ENCODE results near the gene RTN1. TPM values are rescaled to one million over a fixed set of nuclear protein-coding genes. Genes with fewer than 3 reads are reported as not detected.

Gene RTN1
- total RNA-seq, 1 donor = under 0.01 TPM

GRCh38 chr14:59633486-59633885 lies 237.1 kb downstream of the RTN1 start:
- Histone ChIP-seq H3K4me3 (ENCODE audit: insufficient read depth, low read length) (no peak overlapping the region), H3K27me3 (ENCODE audit: insufficient read depth, low read length) (peaks cover 18% of the 10 kb centered on the region), H3K27ac (ENCODE audit: low read depth, low read length) (no peak overlapping the region), H3K4me1 (ENCODE audit: insufficient read depth, low read length) (no peaks in the 10 kb centered on the region), H3K9me3 (ENCODE audit: low read depth, low read length) (no peaks in the 10 kb centered on the region), H2AFZ (ENCODE audit: low read length) (no peak overlapping the region), H3K4me2 (ENCODE audit: insufficient read depth, low read length) (no peak overlapping the region), H3K79me2 (ENCODE audit: insufficient read depth, low read length) (no peaks in the 10 kb centered on the region), H4K20me1 (ENCODE audit: insufficient read depth, low read length) (no peaks in the 10 kb centered on the region), H3K36me3 (ENCODE audit: insufficient read depth, low read length) (no peaks in the 10 kb centered on the region)
- TF ChIP-seq CTCF (IDR thresholded peaks at IDR 0.05; ENCODE audit: extremely low read depth, low read depth, low read length) = no peak
- no peak for DNase-seq (ENCODE audit: insufficient read length, low spot score, missing footprints)

- Histone ChIP-seq H3K27me3 (ENCODE audit: insufficient read depth, low read length) (peaks cover 22% of the 10 kb centered on the region), H3K9me3 (ENCODE audit: low read depth, low read length) (no peaks in the 10 kb centered on the region), H3K79me2 (ENCODE audit: insufficient read depth, low read length) (no peaks in the 10 kb centered on the region), H3K27ac (ENCODE audit: low read depth, low read length) (no peak overlapping the region), H3K4me1 (ENCODE audit: insufficient read depth, low read length) (no peaks in the 10 kb centered on the region), H3K4me3 (ENCODE audit: insufficient read depth, low read length) (no peak overlapping the region), H3K4me2 (ENCODE audit: insufficient read depth, low read length) (no peak overlapping the region), H3K36me3 (ENCODE audit: insufficient read depth, low read length) (no peaks in the 10 kb centered on the region), H2AFZ (ENCODE audit: low read length) (no peak overlapping the region), H4K20me1 (ENCODE audit: insufficient read depth, low read length) (no peaks in the 10 kb centered on the region)
- peak; percentile 89 for DNase-seq (ENCODE audit: insufficient read length, low spot score, missing footprints)
- TF ChIP-seq CTCF (IDR thresholded peaks at IDR 0.05; ENCODE audit: extremely low read depth, low read depth, low read length) = peak; percentile 51
Observed at GRCh38 chr14:59632381-59632780, 238.2 kb downstream of the RTN1 start.

DNA sequence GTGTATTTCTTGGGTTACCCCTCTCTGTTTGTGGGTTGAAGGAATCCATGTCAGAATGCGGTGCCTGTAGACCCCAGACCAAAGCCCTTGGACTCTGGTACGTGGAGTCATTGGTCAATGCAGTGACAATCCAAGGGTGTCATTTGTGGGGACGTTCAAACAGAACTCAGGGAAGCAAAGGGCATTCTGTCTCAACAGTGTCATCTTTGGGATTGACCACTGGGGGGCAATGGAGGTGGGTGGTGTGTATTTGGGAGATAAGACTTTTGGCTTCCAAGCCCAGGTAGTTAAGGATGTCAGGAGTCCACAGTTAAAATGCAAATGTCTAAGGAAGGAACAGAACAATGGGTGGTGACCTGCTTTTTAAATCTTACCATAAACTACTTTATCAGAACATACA lies 239.3 kb downstream of the RTN1 start:
- peak; percentile 20 for TF ChIP-seq CTCF (IDR thresholded peaks at IDR 0.05; ENCODE audit: extremely low read depth, low read depth, low read length)
- Histone ChIP-seq H3K4me3 (ENCODE audit: insufficient read depth, low read length) (no peak overlapping the region), H4K20me1 (ENCODE audit: insufficient read depth, low read length) (no peaks in the 10 kb centered on the region), H3K27me3 (ENCODE audit: insufficient read depth, low read length) (peaks cover 22% of the 10 kb centered on the region), H3K4me1 (ENCODE audit: insufficient read depth, low read length) (no peaks in the 10 kb centered on the region), H3K27ac (ENCODE audit: low read depth, low read length) (no peak overlapping the region), H3K79me2 (ENCODE audit: insufficient read depth, low read length) (no peaks in the 10 kb centered on the region), H3K36me3 (ENCODE audit: insufficient read depth, low read length) (no peaks in the 10 kb centered on the region), H2AFZ (ENCODE audit: low read length) (no peak overlapping the region), H3K4me2 (ENCODE audit: insufficient read depth, low read length) (no peak overlapping the region), H3K9me3 (ENCODE audit: low read depth, low read length) (no peaks in the 10 kb centered on the region)
- DNase-seq (ENCODE audit: insufficient read length, low spot score, missing footprints) = no peak

GRCh38 chr14:59630288-59630963 lies 240.2 kb downstream of the RTN1 start:
- H3K4me2 ChIP-seq (ENCODE audit: insufficient read depth, low read length) = peak overlapping the region; percentile 45

More at GRCh38 chr14:59630288-59630963, 240.2 kb downstream of the RTN1 start:
- Histone ChIP-seq H3K27ac (ENCODE audit: low read depth, low read length) (no peak overlapping the region), H3K9me3 (ENCODE audit: low read depth, low read length) (no peaks in the 10 kb centered on the region), H3K4me1 (ENCODE audit: insufficient read depth, low read length) (no peaks in the 10 kb centered on the region), H3K4me3 (ENCODE audit: insufficient read depth, low read length) (peak overlapping the region; percentile 46), H3K36me3 (ENCODE audit: insufficient read depth, low read length) (no peaks in the 10 kb centered on the region), H2AFZ (ENCODE audit: low read length) (peak overlapping the region; percentile 42), H4K20me1 (ENCODE audit: insufficient read depth, low read length) (no peaks in the 10 kb centered on the region), H3K79me2 (ENCODE audit: insufficient read depth, low read length) (no peaks in the 10 kb centered on the region), H3K27me3 (ENCODE audit: insufficient read depth, low read length) (peaks cover 22% of the 10 kb centered on the region)
- TF ChIP-seq CTCF (IDR thresholded peaks at IDR 0.05; ENCODE audit: extremely low read depth, low read depth, low read length) = no peak
- peak; percentile 69 for DNase-seq (ENCODE audit: insufficient read length, low spot score, missing footprints)

Measured in osteoblast (primary cell).